Activated naive CD8-positive, alpha-beta T cell treated with anti-CD3 and anti-CD28 coated beads, Interleukin-2, amount 10 ng/mL, durations not matched to agents 7 days and 5 days (primary cell): ENCODE measurements around the gene SPATA31E1. TPM values are rescaled to one million over a fixed set of nuclear protein-coding genes. Genes with fewer than 3 reads are reported as not detected.

Source experiments
- ATAC-seq: fragments of 150-1000 bp; cut with Tn5 transposase; one replicate; pipeline ENCODE4 v1.10.0; 2021; ENCODE audit warnings: low read depth, moderate library complexity
- POLR2A ChIA-PET: fragments of 350-600 bp; sonication (Branson Sonifier 250); formaldehyde crosslinking; loops from one replicate; lab custom pipeline; 2021; ENCODE audit warnings: antibody characterized with exemption; lab: Charles Lee
- DNase-seq: peaks from one replicate; pipeline ENCODE4 v3.0.0; 2021
- H3K27ac Mint-ChIP-seq: one replicate; pipeline ENCODE4 v1.8.0; 2022; ENCODE audit warnings: mild to moderate bottlenecking, mixed read lengths
- H3K27me3 Mint-ChIP-seq: one replicate; pipeline ENCODE4 v1.8.0; 2022; ENCODE audit warnings: mild to moderate bottlenecking, moderate library complexity, mixed read lengths
- H3K36me3 Mint-ChIP-seq: one replicate; pipeline ENCODE4 v1.8.0; 2021; ENCODE audit warnings: mild to moderate bottlenecking, mixed read lengths
- H3K4me1 Mint-ChIP-seq: one replicate; pipeline ENCODE4 v1.8.0; 2021; ENCODE audit warnings: mixed read lengths
- H3K4me3 Mint-ChIP-seq: one replicate; pipeline ENCODE4 v1.8.0; 2022; ENCODE audit warnings: mild to moderate bottlenecking, moderate library complexity, mixed read lengths
- H3K9me3 Mint-ChIP-seq: one replicate; pipeline ENCODE4 v1.8.0; 2021; ENCODE audit warnings: mixed read lengths
- total RNA-seq, 2 experiments: library from RNA; stranded (reverse); gene quantifications; one replicate each; pipeline ENCODE4 v1.2.3, GENCODE V29; 2021

The SPATA31E1 gene
- total RNA-seq, 2 experiments from 2014 or later, result not detected

- no peak for ATAC-seq
- no peaks in the 10 kb centered on the region for H3K36me3 Mint-ChIP-seq
These were observed 2.1 kb downstream of the SPATA31E1 start for GRCh38 chr9:87884578-87885459.

DNA sequence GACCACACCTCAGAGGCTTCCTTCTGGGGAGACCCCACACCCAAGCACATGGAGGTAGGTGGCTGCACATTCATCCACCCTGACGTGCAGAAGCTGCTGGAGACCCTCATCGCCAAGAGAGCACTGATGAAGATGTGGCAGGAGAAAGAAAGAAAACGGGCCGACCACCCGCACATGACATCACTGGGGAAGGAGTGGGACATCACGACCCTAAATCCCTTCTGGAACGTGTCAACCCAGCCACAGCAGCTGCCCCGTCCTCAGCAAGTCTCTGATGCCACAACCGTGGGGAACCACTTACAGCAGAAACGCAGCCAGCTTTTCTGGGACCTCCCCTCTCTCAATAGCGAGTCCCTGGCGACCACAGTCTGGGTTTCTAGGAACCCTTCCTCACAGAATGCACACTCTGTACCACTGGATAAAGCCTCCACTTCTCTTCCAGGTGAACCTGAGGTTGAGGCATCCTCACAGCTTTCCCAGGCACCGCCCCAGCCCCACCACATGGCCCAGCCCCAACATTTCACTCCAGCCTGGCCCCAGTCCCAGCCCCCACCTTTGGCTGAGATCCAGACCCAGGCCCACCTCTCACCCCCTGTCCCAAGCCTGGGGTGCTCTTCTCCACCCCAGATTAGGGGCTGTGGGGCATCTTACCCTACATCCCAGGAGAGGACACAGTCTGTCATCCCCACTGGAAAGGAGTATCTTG, 3.0 kb downstream of the SPATA31E1 start:
- Mint-ChIP-seq H3K9me3 (no peaks in the 10 kb centered on the region), H3K36me3 (no peaks in the 10 kb centered on the region), H3K4me1 (no peaks in the 10 kb centered on the region), H3K4me3 (no peak overlapping the region), H3K27ac (no peak overlapping the region), H3K27me3 (peaks cover 2% of the 10 kb centered on the region)
- POLR2A ChIA-PET, result no interaction called here
- DNase-seq, result no peak
- ATAC-seq, result no peak

More at GRCh38 chr9:87884578-87885459, 2.1 kb downstream of the SPATA31E1 start:
- Mint-ChIP-seq H3K27ac (no peak overlapping the region), H3K4me3 (no peak overlapping the region), H3K9me3 (no peaks in the 10 kb centered on the region), H3K27me3 (peaks cover 2% of the 10 kb centered on the region), H3K4me1 (no peaks in the 10 kb centered on the region)
- POLR2A ChIA-PET, result no interaction called here
- no peak for DNase-seq

GRCh38 chr9:87886210-87886932, 3.7 kb downstream of the SPATA31E1 start:
- H3K9me3 Mint-ChIP-seq, result no peaks in the 10 kb centered on the region
- no peaks in the 10 kb centered on the region for H3K4me1 Mint-ChIP-seq
- H3K27ac Mint-ChIP-seq, result no peak overlapping the region
- H3K27me3 Mint-ChIP-seq, result peaks cover 2% of the 10 kb centered on the region
- ATAC-seq (no peak), DNase-seq (no peak)
- no peaks in the 10 kb centered on the region for H3K36me3 Mint-ChIP-seq
- H3K4me3 Mint-ChIP-seq, result no peak overlapping the region
- POLR2A ChIA-PET, result no interaction called here

GRCh38 chr9:87886933-87887505, 4.3 kb downstream of the SPATA31E1 start:
- Mint-ChIP-seq H3K9me3 (no peaks in the 10 kb centered on the region), H3K4me3 (no peak overlapping the region), H3K36me3 (no peaks in the 10 kb centered on the region), H3K4me1 (no peaks in the 10 kb centered on the region), H3K27me3 (peaks cover under 1% of the 10 kb centered on the region), H3K27ac (no peak overlapping the region)
- DNase-seq (no peak), ATAC-seq (no peak)
- POLR2A ChIA-PET, result no interaction called here

- no peak overlapping the region for H3K4me3 Mint-ChIP-seq
- ATAC-seq (no peak), DNase-seq (no peak)
- no peak overlapping the region for H3K27ac Mint-ChIP-seq
- POLR2A ChIA-PET, result no interaction called here
- H3K9me3 Mint-ChIP-seq, result no peaks in the 10 kb centered on the region
- H3K27me3 Mint-ChIP-seq, result peaks cover 2% of the 10 kb centered on the region
- no peaks in the 10 kb centered on the region for H3K4me1 Mint-ChIP-seq
- no peaks in the 10 kb centered on the region for H3K36me3 Mint-ChIP-seq
These were observed 5.2 kb downstream of the SPATA31E1 start for GRCh38 chr9:87887661-87888480.

GRCh38 chr9:87888501-87888900, 5.8 kb downstream of the SPATA31E1 start:
- POLR2A ChIA-PET, result no interaction called here
- peaks cover 2% of the 10 kb centered on the region for H3K27me3 Mint-ChIP-seq
- H3K9me3 Mint-ChIP-seq, result no peaks in the 10 kb centered on the region
- ATAC-seq, result no peak
- no peak overlapping the region for H3K4me3 Mint-ChIP-seq
- no peak overlapping the region for H3K27ac Mint-ChIP-seq
- H3K4me1 Mint-ChIP-seq, result no peaks in the 10 kb centered on the region
- no peaks in the 10 kb centered on the region for H3K36me3 Mint-ChIP-seq
- no peak for DNase-seq

- ATAC-seq (no peak), DNase-seq (no peak)
- Mint-ChIP-seq H3K27ac (no peak overlapping the region), H3K4me1 (no peaks in the 10 kb centered on the region), H3K9me3 (no peaks in the 10 kb centered on the region), H3K27me3 (peaks cover 2% of the 10 kb centered on the region), H3K4me3 (no peak overlapping the region), H3K36me3 (no peaks in the 10 kb centered on the region)
- POLR2A ChIA-PET, result no interaction called here
These were observed 6.6 kb downstream of the SPATA31E1 start for GRCh38 chr9:87889065-87889881.

DNA sequence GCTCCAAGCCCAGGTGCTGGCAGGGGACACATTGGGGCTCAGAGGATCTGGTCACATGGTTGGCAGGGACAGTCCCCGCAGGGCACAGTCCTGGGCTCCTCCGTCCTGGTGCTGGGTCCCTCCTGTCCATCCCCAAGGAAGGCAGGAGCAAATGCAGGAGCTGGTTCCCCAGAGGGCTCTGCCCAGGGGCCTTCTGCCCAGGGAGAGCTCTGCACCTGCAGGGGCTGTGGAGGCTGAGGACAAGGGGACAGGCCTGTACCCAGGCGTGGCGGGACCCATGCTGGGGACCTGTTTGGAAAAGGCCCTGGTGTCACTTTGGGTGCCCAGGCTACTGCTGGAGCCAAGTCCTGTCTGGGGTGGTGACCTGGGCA, 7.2 kb downstream of the SPATA31E1 start:
- Mint-ChIP-seq H3K9me3 (no peaks in the 10 kb centered on the region), H3K27me3 (peaks cover 2% of the 10 kb centered on the region), H3K27ac (no peak overlapping the region), H3K4me1 (no peaks in the 10 kb centered on the region), H3K4me3 (no peak overlapping the region), H3K36me3 (no peaks in the 10 kb centered on the region)
- POLR2A ChIA-PET, result no interaction called here
- ATAC-seq, result no peak
- DNase-seq, result no peak

DNA sequence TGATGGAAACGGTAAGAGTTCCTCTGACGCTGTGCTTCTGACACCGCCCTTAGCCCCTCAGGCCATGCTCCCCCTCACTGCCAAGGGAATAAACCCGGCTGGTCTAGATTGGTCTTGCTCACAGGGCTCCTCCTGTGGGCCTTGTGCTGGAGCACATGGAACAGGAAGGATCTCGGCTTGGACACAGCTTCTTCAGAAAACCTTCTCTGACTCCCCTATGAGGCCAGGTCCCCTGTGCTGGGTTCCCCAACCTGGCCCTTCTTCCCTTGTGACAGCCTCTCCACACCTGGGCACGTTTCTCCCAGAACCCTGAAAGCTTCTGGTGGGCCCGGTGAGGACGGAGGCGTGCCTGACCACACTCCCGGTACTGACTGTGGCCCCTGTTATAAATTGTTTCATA, 8.2 kb downstream of the SPATA31E1 start:
- no peak for ATAC-seq
- Mint-ChIP-seq H3K27ac (no peak overlapping the region), H3K4me1 (no peaks in the 10 kb centered on the region), H3K9me3 (no peaks in the 10 kb centered on the region), H3K4me3 (no peak overlapping the region), H3K27me3 (peaks cover 2% of the 10 kb centered on the region), H3K36me3 (no peaks in the 10 kb centered on the region)
- no peak for DNase-seq
- POLR2A ChIA-PET, result no interaction called here

DNA sequence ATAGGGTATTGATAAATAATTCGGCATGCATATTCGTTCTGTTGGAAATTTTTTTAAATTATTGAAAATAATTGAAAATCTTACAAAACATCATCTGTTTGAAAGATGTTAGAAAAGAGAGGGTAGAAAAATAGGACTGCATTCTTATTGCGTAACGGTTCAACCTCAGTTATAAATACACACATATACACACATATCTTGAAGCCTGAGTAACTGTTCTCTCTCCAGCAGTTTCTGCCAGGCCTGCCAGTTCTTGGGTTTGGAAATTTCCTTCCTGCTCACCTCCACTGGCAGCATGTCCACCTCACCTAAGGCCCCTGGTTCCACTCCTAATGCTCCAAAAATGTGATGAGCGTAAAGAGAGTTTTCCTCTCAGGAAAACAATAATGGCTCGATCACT, 9.1 kb downstream of the SPATA31E1 start:
- Mint-ChIP-seq H3K27me3 (peaks cover 4% of the 10 kb centered on the region), H3K9me3 (no peaks in the 10 kb centered on the region), H3K4me1 (no peaks in the 10 kb centered on the region), H3K36me3 (no peaks in the 10 kb centered on the region), H3K4me3 (no peak overlapping the region), H3K27ac (no peak overlapping the region)
- POLR2A ChIA-PET, result no interaction called here
- ATAC-seq, result no peak
- DNase-seq, result no peak

DNA sequence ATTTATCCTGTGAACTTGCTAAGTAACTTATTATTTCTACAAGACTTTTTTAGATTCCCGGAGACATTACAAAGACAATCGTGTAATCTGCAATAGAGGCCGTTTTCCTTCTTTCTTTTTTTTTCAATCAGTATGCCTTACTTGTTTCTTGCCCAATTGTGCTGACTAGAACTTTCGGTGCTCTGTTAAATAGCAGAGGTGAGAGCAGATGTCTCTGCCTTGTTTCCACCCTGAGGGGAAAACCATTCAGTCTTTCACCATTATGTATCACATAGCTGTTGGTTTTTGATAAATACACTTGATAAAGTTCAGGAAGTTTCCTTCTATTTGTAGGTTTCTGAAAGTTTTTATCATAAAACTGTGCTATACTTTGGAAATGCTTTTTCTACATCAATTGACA, 10.3 kb downstream of the SPATA31E1 start:
- Mint-ChIP-seq H3K36me3 (no peaks in the 10 kb centered on the region), H3K9me3 (no peaks in the 10 kb centered on the region), H3K4me3 (no peak overlapping the region), H3K27ac (no peak overlapping the region), H3K4me1 (no peaks in the 10 kb centered on the region), H3K27me3 (peaks cover 4% of the 10 kb centered on the region)
- no peak for ATAC-seq
- POLR2A ChIA-PET, result no interaction called here
- no peak for DNase-seq

DNA sequence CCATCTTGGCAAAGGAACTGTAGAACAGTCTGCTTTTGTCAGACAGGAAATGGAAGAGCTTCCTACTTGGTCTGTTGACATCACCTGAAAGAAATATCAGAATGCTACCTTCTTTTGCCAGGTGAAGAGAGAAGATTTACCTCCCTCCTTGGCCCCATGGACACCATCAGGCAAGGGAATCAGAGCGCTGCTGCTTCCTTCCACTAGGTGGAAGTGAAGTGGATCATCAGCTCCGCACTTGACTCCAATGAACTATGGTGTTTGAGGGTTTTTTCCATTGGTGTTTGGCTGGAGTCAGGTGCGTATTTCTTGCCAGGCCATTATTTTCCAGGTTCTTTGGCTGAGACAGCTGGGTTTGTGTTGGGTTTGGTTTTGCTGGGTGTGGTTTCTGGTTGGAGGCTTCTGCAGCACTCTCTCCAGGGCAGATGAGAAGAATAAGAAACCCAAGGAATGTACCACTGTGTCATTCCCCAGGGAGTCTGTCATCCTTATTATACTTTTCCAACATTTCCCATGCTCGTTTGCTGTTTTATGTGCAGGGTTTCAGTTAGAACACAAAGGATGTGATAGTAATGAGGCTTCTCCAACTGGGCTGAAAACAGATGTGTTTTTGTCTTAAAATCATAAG, 12.4 kb downstream of the SPATA31E1 start:
- no peak for ATAC-seq
- Mint-ChIP-seq H3K4me1 (no peaks in the 10 kb centered on the region), H3K27me3 (peaks cover 12% of the 10 kb centered on the region), H3K4me3 (no peak overlapping the region), H3K27ac (no peak overlapping the region), H3K9me3 (no peaks in the 10 kb centered on the region), H3K36me3 (no peaks in the 10 kb centered on the region)
- POLR2A ChIA-PET, result no interaction called here
- DNase-seq, result no peak
